MV-4-11 (cell line): ENCODE data around the gene HDLBP.
"Not testable (repeated sequence)": the region's sequence is repeated elsewhere in the genome, so short reads cannot be mapped to it uniquely, and the experiment has no call there.

Experiments
- DNase-seq: peaks from one replicate; lab custom pipeline; 2025; lab: John Stamatoyannopoulos, UW

HDLBP gene

DNA sequence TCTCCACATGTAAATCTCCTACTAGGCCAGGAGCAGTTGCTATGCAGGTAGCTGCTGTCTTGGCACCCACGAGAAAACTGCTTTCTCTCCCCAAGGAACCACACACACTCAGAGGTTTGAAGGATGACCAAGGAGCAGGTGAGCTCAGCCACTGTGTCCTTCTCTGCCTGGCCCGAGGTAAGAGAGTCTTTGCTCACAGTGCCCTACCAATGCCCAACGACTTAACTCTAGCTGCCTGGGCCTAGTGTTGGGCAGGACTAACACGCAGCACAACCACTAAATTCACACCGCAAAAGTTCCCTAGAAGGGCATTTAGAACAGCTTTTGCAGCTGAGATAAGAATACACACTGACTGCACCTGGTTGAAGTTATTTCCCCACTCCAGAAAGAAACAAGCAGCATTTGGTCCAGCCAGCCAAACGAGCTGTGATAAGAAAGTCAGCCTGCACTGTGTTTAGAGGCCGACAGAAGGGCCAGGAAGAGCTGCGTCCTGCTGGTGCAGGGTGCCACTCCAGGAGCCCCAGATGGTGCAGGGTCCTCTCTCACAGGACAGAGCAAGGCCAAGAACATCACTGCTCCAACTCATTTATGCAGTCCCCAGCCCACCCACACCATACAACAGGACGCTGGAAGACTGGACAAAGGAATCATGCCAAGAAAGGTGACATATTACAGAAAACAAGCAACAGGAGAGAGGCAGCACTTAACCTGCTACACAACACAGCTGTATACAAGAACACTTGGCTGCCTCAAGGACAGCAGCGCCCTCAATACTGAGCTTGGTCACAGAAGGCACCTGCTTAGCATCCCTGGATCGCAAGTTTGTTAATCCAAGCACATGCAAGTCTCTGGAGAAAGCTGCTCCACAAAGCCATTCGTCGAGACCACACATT, 12.5 kb downstream of the HDLBP start:
- no peak for DNase-seq

- DNase-seq, result no peak
Observed at GRCh38 chr2:241302083-241302482, 13.4 kb downstream of the HDLBP start.

DNA sequence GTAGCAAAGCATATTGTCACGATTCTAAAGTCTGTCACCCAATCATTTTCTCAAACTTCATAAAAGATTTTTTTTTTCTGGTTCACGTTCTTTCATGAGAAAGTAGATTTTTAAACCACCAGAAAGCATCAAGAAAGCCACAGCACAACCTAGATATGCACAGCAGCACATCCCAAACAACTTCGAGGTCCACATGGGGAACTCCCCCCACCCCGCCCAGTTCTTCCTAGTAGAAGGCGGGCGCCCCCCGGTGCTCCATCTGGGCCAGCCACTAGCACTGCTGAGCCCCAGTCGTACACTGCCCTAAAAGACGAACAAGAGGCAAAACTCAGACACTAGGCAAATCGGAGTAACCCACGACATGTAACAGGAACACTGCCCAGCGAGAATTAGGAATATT, 15.5 kb downstream of the HDLBP start:
- no peak for DNase-seq

DNA sequence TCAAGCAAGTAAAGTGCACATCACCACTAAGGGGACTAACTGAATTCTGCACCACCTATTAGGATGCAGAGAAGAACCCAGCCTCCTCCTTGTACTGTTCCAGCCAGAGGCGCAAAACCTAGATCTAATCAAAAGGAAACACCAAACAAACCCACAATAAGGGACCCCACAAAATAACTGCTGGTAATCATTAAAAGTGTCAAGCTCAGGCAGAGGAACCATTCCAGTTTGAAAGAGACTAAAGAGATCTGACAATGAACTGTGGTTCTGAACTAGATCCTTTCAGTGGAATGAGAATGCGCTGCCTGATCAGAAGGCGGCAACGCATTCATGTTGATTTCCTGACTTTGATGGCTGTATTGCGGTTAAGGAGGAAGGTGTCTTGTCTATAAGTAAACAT, 16.8 kb downstream of the HDLBP start:
- no peak for DNase-seq

DNA sequence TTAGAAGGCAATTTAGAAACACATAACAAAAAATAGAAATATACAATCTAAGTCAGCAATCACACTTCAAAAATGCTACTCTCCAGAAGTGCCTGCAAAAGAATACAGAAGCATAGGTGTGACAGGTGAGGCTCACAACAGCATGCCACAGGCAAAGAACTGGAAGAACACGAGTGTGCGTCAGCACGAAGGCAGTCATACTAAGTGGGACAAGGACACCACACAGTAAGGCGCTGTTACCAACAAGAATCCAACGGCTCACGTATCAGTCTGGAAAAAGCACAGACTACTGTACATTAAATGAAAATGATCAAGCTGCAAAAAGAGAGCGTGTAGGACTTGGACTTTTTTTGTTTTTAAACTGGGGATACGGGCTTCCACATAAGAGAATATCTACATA, 18.7 kb downstream of the HDLBP start:
- no peak for DNase-seq

DNA sequence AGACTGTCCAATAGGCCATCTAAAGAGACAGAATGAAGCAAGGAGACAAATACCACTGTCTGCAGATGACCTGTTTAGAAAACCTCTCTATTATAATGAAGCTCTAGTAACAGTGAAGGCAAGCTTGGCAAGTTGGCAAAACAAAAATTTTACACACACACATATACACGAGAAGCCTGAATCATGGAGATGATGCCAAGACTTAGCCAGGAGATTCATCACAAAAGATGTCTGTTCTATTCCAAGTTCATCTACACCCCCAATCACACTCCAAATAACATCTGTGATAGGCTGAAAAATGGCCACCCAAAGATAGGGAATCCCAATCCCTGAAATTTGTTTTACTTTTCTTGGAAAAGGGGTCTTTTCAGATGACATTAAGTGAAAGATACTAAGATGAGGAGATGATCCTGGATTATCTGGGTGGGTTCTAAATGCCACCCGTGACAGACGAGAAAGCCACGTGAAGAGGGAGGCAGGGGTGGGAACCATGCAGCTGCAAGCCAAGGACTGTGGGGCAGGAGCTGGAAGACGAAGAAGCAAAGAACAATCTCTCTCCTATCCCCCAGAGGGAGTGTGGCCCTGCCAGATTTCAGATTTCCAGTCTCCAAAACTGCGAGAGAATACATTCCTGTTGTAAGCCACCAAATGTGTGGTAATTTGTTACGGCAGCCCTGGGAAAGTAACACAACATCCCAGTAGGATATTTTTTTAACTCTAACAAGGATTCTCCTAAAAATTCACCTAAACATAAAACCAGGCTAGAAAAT, 20.0 kb downstream of the HDLBP start:
- DNase-seq, result no peak

DNA sequence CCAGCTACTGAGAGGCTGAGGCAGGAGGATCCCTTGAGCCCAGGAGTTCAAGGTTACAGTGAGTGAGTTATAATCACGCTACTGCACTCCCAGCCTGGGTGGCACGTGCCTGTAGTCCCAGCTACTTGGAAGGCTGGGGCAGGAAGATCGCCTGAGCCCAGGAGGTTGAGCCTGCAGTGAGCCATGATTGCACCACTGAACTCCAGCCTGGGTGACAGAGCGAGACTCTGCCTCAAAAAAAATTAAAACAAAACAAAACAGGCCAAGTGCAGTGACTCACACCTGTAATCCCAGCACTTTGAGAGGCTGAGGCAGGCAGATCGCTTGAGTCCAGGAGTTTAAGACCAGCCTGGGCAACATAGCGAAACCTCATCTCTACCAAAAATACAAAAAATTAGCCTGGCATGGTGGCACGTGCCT, 22.1 kb downstream of the HDLBP start:
- DNase-seq, result not testable (repeated sequence)

DNA sequence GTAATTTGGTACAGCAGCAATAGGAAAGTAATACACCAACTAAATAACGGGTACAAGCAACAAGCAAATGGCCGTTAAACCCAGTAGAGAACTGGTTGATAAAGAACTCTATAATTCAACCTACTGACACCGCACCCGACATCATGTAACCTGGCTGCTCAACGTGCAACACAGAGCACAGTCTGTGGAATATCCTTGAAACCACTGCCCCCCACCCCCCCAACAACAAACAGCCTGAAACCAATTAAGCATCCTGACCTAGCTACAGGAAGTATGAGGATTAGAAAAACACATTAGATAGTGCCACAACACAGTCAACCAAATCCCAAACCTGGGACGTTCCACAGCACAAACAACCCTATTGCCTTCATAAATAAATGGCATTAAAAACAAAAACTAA, 23.5 kb downstream of the HDLBP start:
- DNase-seq, result no peak

- no peak for DNase-seq
Observed at GRCh38 chr2:241291153-241291552, 24.3 kb downstream of the HDLBP start.

DNA sequence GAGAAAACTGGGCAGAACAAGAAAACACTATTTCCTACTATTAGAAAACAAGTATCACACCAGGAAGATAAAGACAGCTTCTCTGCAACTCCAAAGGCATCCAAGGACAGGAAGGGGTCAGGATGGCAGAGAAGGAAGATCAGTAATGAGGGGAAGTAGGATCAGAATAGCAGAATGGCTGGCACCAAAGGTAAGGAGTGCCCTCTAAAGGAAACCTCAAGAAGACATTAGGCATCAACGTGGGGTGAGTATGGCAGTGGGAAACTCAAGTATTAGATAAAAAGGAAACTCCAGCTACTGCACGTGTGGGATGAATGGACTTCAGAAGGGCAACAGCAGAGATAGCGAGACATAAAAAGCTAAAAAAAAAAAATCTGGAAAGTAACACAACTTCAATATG, 25.9 kb downstream of the HDLBP start:
- no peak for DNase-seq

DNA sequence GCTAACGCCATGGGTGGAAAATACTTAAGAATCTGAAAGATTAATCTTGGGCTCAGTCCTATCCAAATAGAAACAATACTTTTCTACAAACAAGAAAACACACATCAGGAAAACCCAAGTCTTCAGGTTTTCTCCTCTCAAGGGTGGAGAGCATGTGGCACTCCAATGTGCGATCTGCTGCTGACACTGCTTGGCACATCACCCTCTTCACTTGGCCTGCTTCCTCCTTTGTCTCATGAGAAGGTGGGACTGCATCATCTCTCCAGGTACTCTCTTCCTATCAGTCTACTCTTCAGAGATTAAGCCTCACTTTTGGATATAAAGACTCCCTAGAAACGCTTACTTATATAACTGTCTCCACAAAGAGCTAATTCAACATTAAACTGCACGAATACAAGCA, 26.4 kb downstream of the HDLBP start:
- no peak for DNase-seq

GRCh38 chr2:241288324-241288888, 27.1 kb downstream of the HDLBP start:
- no peak for DNase-seq

GRCh38 chr2:241286348-241287090, 29.0 kb downstream of the HDLBP start:
- DNase-seq, result no peak

DNA sequence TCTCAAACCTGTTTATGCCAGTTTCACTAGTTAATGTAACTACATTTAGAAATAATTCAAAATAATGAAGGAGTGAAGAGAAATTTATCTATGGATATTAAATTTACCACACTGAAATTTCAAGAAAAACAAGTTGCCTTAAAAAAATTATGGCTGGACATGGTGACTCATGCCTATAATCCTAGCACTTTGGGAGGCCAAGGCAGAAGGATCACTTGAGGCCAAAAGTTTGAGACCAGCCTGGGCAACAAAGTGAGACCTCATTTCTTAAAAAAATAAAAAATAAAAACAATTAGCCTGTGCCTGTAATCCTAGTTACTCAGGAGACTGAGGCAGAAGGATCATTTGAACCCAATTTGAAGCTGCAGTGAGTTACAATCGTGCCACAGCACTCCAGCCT, 29.9 kb downstream of the HDLBP start:
- no peak for DNase-seq

DNA sequence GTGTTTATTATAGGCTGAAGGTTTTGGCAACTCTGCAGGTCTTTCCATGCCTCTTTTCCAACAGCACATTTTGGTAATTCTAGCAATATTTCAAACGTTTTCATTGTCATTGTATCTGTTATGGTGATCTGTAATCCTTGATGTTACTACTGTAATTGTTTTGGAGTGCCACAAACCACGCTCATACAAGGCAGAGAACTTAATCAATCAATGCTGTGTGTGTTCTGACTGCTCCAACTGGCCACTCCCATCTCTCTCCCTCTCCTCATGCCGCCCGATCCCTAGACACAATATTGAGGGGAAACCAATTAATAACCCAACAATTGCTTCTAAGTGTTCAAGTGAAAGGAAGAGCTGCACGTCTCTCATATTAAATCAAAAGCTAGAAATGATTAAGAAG, 32.9 kb downstream of the HDLBP start:
- DNase-seq, result no peak

- no peak for DNase-seq
Observed at GRCh38 chr2:241280291-241280690, 35.2 kb downstream of the HDLBP start.

GRCh38 chr2:241279828-241280227, 35.6 kb downstream of the HDLBP start:
- no peak for DNase-seq

DNA sequence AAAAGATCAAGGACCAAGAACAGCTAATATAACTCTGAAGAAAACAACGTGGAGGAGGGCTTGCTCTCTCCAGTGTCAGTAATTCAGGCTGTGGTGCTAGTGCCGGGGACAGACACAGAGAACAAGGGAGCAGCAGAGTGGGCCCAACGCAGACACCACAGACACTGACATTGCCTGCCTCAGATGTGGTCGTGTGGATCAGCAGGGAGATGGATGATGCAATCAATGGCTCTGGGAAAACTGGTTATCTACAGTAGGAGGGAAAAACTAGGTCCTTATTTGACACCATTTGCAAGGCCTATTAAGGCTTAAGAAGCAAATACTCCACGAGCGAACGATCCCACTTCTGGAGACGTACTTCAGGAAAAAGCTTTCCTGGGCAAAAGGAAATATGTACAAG, 36.1 kb downstream of the HDLBP start:
- DNase-seq, result no peak

DNA sequence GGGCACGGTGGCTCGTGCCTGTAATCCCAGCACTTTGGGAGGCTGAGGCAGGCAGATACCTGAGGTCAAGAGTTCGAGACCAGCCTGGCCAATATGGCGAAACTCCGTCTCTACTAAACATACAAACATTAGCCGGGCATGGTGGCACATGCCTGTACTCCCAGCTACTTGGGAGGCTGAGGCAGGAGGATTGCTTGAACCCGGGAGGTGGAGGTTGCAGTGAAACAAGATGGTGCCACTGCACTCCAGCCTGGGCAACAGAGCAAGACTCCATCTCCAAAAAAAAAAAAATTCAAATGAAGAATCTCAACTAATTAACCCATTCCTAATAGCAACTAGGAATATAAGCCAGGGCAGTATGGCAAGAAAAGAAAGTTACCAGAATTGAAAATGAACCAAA, 37.2 kb downstream of the HDLBP start:
- DNase-seq, result not testable (repeated sequence)

DNA sequence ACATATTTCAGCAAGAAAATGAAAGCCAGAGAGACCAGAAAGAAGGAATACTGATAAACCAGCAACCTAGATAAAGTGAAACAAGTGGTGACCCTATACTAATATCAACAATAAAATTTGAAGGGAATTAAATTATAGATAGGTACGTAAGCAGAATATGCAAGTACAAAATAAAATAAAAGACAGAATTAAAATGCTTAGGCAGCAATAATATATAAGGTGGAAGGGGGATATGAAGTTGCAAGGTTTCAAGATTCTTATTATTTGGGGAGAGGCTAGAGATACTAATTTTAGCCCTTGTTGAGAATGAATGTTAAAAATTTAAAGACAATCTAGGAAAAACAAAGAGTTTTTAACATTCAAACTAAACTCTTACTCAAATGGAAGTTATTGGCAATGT, 39.6 kb downstream of the HDLBP start:
- DNase-seq, result no peak

DNA sequence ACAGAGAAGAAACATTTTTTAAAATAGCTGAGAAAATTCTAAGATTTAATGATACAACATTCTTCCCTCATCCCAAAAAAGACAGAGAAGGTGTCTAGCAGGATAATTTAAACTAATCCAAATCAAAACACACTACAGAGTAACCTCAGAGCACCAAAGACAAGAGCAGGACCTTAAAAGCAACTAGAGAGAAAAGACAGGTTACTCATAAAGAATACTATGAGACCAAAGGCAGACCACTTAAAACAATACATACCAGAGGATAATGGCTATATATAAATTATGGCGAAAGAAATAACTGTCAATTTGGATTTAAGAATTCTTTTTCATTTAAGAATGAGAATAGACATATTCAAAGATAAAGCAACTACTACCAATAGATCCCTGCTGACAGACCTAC, 40.0 kb downstream of the HDLBP start:
- DNase-seq, result no peak

- no peak for DNase-seq
Observed at GRCh38 chr2:241274127-241274526, 41.3 kb downstream of the HDLBP start.
